Activated CD4-positive, alpha-beta T cell treated with anti-CD3 and anti-CD28 coated beads, Interleukin-10, Interleukin-2, amounts not matched to agents 100 ng/mL and 50 ng/mL, durations not matched to agents 16 hours and 8 hours (primary cell): Measurements from ENCODE around the gene CHST9.
"Not testable (repeated sequence)": the region's sequence is repeated elsewhere in the genome, so short reads cannot be mapped to it uniquely, and the experiment has no call there.

Source experiments
- DNase-seq: peaks from one replicate; pipeline ENCODE4 v3.0.0-alpha.2; 2020

The CHST9 gene

DNA sequence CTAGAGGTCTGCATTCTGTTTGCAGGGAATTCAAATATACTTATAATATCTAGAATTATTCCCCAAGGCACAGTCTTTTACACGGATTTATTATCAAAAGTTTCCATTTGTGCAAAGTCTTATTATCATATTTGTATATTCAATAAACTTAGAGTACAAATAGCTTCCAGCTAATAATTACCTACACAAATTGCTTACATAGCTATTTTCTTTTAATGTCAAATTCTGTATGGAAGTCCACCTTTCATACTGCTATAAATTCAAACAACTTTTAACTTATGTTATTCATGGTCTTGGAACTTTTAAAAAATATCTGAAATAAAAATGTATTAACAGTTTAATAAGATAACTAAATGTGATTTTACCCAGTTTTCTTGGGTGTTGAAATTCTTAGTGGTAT is 13.1 kb downstream of the CHST9 start:
- DNase-seq: no peak

GRCh38 chr18:27165412-27165811 is 19.7 kb downstream of the CHST9 start:
- no peak for DNase-seq

DNA sequence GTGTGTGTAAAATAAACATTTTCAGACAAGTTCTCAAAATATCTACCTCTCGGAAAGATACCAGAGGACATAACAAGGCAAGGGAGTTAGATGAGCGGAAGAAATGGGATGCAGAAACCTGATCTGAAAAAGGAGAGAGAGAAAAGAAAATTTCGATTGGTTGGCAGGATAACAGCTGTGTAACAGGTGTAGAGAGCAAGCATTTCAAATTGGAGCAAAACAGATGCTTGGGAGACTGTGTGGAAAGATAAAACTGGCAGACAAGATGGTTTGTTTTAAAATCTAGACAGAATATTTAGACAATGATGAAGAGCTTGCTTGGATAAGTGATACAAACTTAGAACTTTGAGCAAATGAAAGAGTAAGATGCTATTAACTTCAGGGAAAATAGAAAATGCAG is 20.2 kb downstream of the CHST9 start:
- DNase-seq: no peak

GRCh38 chr18:27163197-27163716 is 21.9 kb downstream of the CHST9 start:
- not testable (repeated sequence) for DNase-seq

GRCh38 chr18:27149240-27149639 is 35.9 kb downstream of the CHST9 start:
- not testable (repeated sequence) for DNase-seq

- no peak for DNase-seq
Measured at GRCh38 chr18:27144672-27145071, 40.4 kb downstream of the CHST9 start.

GRCh38 chr18:27143580-27144287 is 41.4 kb downstream of the CHST9 start:
- DNase-seq: no peak

- DNase-seq: no peak
Measured at GRCh38 chr18:27142891-27143290, 42.2 kb downstream of the CHST9 start.

- DNase-seq: no peak
Measured at GRCh38 chr18:27141876-27142275, 43.2 kb downstream of the CHST9 start.

- DNase-seq: no peak
Measured at GRCh38 chr18:27138079-27138478, 47.0 kb downstream of the CHST9 start.

GRCh38 chr18:27136208-27136535 is 48.9 kb downstream of the CHST9 start:
- DNase-seq: no peak

DNA sequence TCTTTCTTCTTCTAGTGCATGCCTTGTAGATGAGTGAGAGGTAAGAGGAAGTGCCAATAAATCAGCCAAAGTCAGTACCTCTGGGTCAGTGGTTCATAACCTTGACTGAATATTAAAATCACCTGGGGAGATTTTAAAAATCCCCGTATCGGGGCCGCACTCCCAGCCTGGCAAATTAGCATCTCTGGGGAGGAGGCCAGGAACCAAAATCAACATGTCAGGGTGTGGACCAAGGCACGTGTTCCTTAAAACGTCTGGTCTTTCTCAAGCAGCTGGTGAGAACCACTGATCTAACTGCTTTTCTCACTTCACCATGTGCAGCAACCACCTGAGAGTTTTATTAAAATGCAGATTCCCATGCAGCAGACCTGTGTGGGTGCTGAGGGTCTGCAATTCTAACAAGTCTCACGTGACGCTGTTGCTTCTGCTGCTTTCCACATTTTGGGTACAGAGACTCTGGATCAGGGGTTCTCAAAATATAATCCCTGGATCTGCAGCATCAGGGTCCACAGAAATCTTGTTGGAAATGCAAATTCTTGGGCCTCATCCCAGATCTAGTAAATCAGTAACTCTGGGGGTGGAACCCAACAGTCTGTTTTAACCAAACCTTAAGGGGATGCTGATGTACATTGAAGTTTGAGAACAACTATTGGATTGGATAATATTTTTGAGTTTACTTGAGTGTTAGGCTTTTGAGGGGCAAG is 49.5 kb downstream of the CHST9 start:
- DNase-seq: no peak

DNA sequence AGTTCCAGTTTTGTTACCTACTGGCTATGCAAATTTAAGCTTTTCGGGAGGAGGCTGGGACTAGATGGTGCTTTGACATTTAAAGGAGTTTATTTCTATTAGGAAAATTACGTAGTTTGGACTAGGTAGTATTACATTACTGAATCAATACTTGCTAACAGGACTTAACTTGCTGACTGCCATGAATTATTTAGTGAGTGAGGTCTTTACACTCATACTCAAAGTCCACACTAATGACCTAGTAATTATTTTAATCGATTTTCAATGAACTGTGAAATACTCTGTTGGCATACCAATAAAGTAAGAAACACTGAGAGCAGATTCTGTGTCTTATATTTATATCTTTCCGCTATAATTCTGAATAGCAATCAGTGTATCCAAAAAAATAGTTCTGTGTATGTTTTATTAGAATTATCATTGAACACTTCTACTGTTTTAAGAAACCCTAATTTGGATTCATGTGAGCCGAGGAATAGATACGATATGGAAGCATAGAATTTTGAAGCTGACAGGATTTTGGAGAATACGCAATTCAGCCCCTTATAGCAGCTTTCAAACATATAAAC is 55.0 kb downstream of the CHST9 start:
- no peak for DNase-seq

DNA sequence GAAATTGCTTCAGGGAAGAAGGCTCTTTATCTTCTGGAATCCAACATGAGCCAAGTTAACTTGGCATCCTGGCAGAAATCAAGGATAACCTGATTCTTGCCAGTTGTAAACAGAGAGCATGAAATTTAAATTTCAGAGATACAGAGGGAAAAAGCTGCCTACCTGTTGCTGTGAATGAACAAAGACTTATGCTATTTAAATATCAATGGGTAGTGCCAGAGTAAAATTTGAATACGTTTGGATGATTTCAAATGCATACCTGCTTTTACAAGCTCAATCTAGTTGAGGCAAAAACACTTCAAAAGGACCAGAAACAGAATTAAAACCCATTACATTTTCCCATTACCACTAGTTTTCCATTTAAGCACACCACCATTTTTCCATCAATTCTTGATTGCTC is 60.9 kb downstream of the CHST9 start:
- DNase-seq: no peak

- DNase-seq: no peak
Measured at GRCh38 chr18:27121108-27121507, 64.0 kb downstream of the CHST9 start.

- DNase-seq: no peak
Measured at GRCh38 chr18:27120246-27120645, 64.9 kb downstream of the CHST9 start.

GRCh38 chr18:27118973-27119372 is 66.1 kb downstream of the CHST9 start:
- DNase-seq: no peak

DNA sequence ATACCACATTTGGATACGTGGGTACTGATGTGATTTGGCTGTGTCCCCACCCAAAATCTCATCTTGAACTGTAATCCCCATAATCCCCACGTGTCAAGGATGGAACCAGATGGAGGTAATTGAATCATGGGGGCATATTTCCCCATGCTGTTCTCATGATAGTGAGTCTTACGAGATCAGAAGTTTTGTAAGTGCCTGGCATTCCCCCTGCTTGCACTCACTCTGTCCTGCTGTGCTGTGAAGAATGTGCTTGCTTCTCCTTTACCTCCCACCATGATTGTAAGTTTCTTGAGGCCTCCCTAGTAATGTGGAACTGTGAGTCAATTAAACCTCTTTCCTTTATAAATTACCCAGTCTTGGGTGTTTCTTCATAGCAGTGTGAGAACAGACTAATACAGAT is 70.3 kb downstream of the CHST9 start:
- no peak for DNase-seq

- DNase-seq: no peak
Measured at GRCh38 chr18:27113358-27113757, 71.8 kb downstream of the CHST9 start.

DNA sequence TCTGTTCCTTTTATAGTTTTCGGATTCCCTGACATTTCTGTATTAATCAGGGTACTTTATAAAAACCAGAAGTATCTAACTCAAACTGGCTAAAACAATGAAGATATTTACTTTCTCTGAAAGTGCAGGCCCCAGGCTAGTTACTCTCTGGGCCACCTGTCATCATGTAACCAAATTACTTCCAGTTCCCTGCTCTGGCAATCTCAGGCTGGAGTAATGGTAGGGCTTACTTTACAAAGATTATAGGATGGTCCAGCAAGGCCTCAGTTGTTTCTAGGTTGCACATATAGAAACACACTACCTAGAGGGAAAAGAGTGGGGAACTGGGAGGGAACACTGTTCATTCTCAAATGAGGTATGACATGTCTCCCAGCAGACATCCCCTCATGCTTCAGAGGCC is 74.8 kb downstream of the CHST9 start:
- no peak for DNase-seq

DNA sequence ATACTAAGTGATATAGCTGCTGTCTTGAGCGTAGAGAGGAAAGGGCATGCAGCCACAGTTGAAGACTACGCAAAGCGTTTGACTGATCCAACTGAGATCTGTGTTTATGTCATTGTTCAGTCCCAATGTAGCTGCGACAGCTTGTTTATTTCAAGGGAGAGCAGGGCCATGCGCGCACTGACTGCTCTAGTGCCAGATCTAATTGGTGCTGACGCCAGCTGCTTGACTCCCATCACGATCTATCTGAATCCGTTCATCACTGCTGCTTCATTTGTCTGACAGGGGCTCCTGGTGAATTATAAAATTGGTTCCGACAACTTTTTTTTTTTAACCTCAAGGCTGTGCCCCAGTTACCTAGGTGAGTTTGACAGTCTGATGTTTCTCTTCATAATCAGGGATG is 75.7 kb downstream of the CHST9 start:
- DNase-seq: no peak

DNA sequence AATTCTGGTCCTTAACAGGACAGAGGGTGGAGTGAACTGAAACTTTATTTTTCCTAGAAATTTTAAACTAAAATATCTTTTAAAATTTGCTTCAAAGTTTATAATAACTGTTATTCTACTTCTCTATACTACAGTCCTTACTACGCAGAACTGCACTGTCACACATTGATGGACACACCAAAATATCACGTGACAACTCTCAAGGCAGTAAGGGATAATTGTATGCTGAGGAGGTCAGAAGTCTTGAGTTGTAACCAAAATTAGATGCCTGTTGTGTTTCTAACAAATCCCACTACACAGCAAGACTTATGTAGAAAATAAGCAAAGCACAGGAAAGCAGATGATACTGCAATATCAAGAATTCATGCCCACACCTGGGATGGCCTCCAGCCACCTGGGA is 76.3 kb downstream of the CHST9 start:
- DNase-seq: no peak

GRCh38 chr18:27104743-27105142 is 80.4 kb downstream of the CHST9 start:
- no peak for DNase-seq

DNA sequence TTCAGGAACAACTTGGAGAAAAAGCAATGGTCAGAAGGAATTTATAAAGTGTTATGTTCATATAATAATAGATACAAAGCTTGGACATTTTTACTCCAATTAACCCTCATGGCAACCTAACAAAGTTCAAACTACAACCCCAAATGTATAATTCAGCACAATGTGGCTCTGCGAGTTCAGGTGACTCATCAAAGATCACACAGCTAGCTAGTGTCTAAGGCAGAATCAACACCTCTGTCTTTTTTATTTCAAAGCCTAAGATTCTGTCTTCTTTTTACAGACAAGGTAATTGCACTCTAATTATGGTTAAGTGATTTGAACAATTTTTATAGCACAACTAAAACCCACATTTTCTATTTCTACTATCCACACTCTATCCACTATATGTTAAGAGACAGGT is 90.5 kb downstream of the CHST9 start:
- no peak for DNase-seq
